HepG2 (cell line): ENCODE data around the gene FBXO24.

Experiments
- CTCF ChIP-seq: sonication (generic); formaldehyde crosslinking; IDR thresholded peaks from 2 replicates; pipeline ENCODE4 v1.5.0; 2020; ENCODE audit warnings: mild to moderate bottlenecking, missing genetic modification reagents, moderate library complexity
- ETV5 ChIP-seq: IDR thresholded peaks from 2 replicates; pipeline ENCODE4 v1.6.1; 2018; ENCODE audit warnings: missing biosample characterization, missing genetic modification reagents, inconsistent platforms, borderline replicate concordance
- FOXK2 ChIP-seq: fragments of 450-650 bp; IDR thresholded peaks from 2 replicates; pipeline ENCODE4 v1.6.1; 2016
- MAZ ChIP-seq, 2 experiments: sonication (generic) in 1 of 2; formaldehyde crosslinking in 1 of 2; IDR thresholded peaks; 2 replicates each; pipeline versions ENCODE4 v1.5.0 to v1.6.1; 2012 to 2020; ENCODE audit warnings: low read depth in 2 of 2, mild to moderate bottlenecking in 2 of 2, borderline replicate concordance in 1 of 2, improper control_type of control experiment in 1 of 2, low read length in 1 of 2, missing genetic modification reagents in 1 of 2, moderate library complexity in 1 of 2
- NFIC ChIP-seq: IDR thresholded peaks from 2 replicates; pipeline ENCODE4 v1.6.1; 2012; ENCODE audit warnings: mild to moderate bottlenecking, low read length, inconsistent platforms
- NONO ChIP-seq, 2 experiments: fragments of 450-650 bp in 1 of 2; sonication (generic) in 1 of 2; formaldehyde crosslinking in 1 of 2; IDR thresholded peaks in 1 of 2; conservative IDR thresholded peaks in 1 of 2; 2 replicates each; pipeline versions ENCODE4 v1.6.1 to v1.8.0; 2017 to 2022; ENCODE audit warnings: mild to moderate bottlenecking in 1 of 2, missing genetic modification reagents in 1 of 2, moderate library complexity in 1 of 2
- RFX1 ChIP-seq: fragments of 450-650 bp; IDR thresholded peaks from 2 replicates; pipeline ENCODE4 v1.6.1; 2017
- ZNF512 ChIP-seq: sonication (generic); formaldehyde crosslinking; IDR thresholded peaks from 2 replicates; pipeline ENCODE4 v1.4.0; 2020; ENCODE audit warnings: mild to moderate bottlenecking, missing genetic modification reagents

DNA sequence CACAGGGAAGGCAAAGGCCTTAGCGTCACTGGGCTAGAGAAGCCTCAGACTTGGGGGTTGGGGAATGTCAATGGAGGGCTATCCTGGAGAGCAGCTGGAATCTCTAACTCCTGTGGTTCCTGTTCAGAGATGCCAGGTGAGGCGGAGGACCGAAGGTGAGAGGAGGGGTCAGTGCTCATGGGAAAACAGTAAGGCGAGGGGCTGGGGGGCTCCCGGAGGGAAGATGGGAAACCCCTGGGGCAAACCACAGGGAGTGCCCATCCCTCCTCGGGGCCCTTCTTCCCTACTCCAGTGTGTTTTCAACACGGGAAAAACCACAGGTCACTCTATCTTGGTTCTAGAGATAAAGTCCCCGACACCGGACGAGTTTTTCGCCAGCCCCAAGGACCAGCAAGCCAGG lies 3.5 kb upstream of the FBXO24 start:
- no peak for TF ChIP-seq NFIC
- no peak for TF ChIP-seq FOXK2
- TF ChIP-seq ETV5 (CRISPR knock-in tag), result no peak
- TF ChIP-seq CTCF, result no peak
- no peak for TF ChIP-seq ZNF512 (CRISPR knock-in tag)
- TF ChIP-seq RFX1, result no peak
- no peak for TF ChIP-seq MAZ (IDR thresholded peaks at IDR 0.05; ENCODE audit: borderline replicate concordance, low read depth, low read length)
- no peak for TF ChIP-seq MAZ (CRISPR knock-in tag; IDR thresholded peaks at IDR 0.05; ENCODE audit: low read depth)
- no peak for TF ChIP-seq NONO (IDR thresholded peaks at IDR 0.05)
- TF ChIP-seq NONO (CRISPR knock-in tag; conservative IDR thresholded peaks at IDR 0.05), result no peak
